GM06990 (cell line): Measurements from ENCODE around the gene AAR2.

Experiments
- DNase-seq: peaks from one replicate; pipeline ENCODE4 v3.0.0-alpha.2; 2011; ENCODE audit not compliant: insufficient read length; ENCODE audit errors: extremely low read depth
- H3K27me3 ChIP-seq: replicated peaks from 2 replicates; pipeline ENCODE4 v1.6.0; 2011; ENCODE audit warnings: low read length; ENCODE audit not compliant: control insufficient read depth, insufficient read depth
- H3K36me3 ChIP-seq: 2 replicates; pipeline ENCODE4 v1.5.1; 2011; ENCODE audit warnings: low read length; ENCODE audit not compliant: control insufficient read depth, insufficient read depth
- H3K4me3 ChIP-seq: replicated peaks from 2 replicates; pipeline ENCODE4 v1.5.1; 2011; ENCODE audit warnings: low read depth, mild to moderate bottlenecking, control low read depth, low read length
- CTCF ChIP-seq: IDR thresholded peaks from 2 replicates; pipeline ENCODE4 v1.5.1; 2011; ENCODE audit warnings: low read length, control low read depth, mild to moderate bottlenecking, inconsistent platforms; ENCODE audit not compliant: insufficient read depth, poor library complexity, severe bottlenecking

Gene AAR2

GRCh38 chr20:36206641-36207040, 29.6 kb upstream of the AAR2 start:
- H3K4me3 ChIP-seq: no peak overlapping the region
- TF ChIP-seq CTCF: no peak
- no peaks in the 10 kb centered on the region for H3K36me3 ChIP-seq

GRCh38 chr20:36207602-36208001, 28.7 kb upstream of the AAR2 start:
- no peak for DNase-seq
- H3K4me3 ChIP-seq: no peak overlapping the region
- no peak for TF ChIP-seq CTCF
- H3K27me3 ChIP-seq: peaks cover 5% of the 10 kb centered on the region; the same call in 1 of the 2 replicates
- no peaks in the 10 kb centered on the region for H3K36me3 ChIP-seq

More at GRCh38 chr20:36206641-36207040, 29.6 kb upstream of the AAR2 start:
- peaks cover 5% of the 10 kb centered on the region; the same call in 1 of the 2 replicates for H3K27me3 ChIP-seq
- no peak for DNase-seq

DNA sequence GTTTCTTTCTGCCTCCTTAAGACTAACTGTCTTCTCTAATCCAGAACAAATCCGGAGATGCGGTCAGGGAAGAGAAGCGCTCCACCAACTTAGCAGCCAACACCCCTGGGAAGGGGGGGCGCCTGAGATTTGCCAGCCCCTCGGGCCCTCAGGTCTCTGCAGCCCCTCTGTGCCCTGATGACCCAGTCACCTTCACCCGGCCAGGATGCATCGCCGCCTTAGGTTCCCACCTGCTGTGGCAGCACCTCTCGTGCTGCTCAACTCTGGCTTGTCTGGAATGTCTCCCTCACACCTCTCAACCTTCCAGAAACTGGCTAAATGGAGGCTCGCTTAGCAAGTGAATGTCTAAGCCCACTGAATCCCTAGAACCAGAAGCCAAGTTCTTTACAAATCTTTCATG, 28.0 kb upstream of the AAR2 start:
- no peak for DNase-seq
- H3K27me3 ChIP-seq: peaks cover 5% of the 10 kb centered on the region; the same call in 1 of the 2 replicates
- no peak for TF ChIP-seq CTCF

DNA sequence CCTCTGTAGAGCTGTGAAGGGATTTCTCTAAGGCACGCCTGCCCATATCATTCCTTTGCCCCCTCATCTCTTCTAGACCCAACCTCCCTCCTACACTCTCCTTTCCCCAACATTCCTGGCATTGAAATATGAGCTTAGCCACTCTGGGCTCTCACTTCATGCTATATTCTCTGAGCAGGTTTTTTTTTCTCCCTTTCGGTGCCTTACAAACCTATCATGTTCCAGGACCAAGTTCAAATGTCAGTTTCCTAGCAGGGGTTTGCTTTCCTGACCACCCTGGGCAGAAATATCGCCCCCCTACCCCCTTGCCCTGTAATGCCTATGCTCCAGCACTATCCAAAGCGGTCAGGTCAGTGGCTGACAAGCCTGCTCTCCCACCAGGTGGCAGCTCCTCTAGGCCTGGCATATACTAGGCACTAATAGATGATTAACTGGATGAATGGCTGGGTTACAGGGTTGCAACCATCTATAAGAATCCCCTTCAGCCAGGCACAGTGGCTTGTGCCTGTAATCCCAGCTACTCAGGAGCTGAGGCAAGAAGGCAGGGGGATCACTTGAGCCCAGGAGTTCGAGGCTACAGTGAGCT, 25.7 kb upstream of the AAR2 start:
- Histone ChIP-seq H3K27me3 (peaks cover 5% of the 10 kb centered on the region; the same call in 1 of the 2 replicates), H3K36me3 (no peaks in the 10 kb centered on the region), H3K4me3 (no peak overlapping the region)
- DNase-seq: no peak
- peak; percentile 18 for TF ChIP-seq CTCF

More for the DNA sequence above, 28.0 kb upstream of the AAR2 start:
- Histone ChIP-seq H3K36me3 (no peaks in the 10 kb centered on the region), H3K4me3 (no peak overlapping the region)

DNA sequence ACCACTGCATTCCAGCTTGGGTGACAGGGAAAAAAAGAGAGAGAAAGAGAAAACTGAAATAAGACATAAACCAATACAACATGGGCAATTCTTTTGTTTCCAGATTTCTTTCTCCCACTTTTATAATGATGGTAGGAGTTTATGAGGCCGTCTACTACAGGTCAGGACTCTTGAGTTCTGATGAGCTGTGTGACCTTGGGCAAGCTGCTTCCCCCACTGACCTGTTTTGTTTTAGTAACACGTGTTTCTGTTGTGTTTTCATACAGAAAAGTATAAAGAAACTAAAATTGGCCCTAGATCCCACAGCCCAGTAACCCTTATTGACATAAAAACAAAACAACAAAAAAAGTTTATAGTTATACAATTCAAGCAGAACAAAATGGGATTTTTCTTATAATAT, 22.9 kb upstream of the AAR2 start:
- TF ChIP-seq CTCF: no peak
- Histone ChIP-seq H3K27me3 (no peaks in the 10 kb centered on the region; the same call in 1 of the 2 replicates), H3K4me3 (no peak overlapping the region), H3K36me3 (no peaks in the 10 kb centered on the region)
- no peak for DNase-seq

DNA sequence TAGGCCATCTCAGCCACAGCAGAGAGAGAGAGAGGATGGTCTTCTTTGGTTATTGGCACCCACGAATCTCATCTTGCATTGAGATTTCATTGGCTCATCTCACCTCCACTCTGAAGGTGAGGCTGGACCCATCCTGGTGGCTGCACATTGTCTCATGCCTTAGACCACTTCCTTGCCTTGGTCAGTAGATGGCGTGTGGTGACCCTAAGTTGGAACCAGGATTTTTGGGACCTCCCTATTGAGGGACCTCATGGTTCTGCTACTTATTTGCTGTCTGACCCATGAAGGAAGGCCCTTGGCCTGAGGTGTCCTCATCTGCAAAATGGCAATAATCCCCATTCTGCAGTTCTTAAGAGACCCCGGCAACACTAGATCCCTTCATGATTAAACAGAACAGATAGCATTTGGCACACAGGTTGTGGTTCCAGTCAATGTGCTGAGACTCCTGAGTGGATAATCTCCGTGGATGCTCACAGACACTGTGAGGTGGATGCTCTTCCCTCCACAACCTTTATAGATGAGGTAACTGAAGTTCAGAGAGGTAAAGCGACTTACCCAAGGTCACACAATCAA, 21.5 kb upstream of the AAR2 start:
- DNase-seq: no peak
- TF ChIP-seq CTCF: peak; percentile 76
- Histone ChIP-seq H3K4me3 (no peak overlapping the region), H3K36me3 (no peaks in the 10 kb centered on the region), H3K27me3 (no peaks in the 10 kb centered on the region; the same call in 1 of the 2 replicates)
